Glomerular visceral epithelial cell (primary cell): ENCODE results near the gene PSMB8.
"Not testable (repeated sequence)": the region's sequence is repeated elsewhere in the genome, so short reads cannot be mapped to it uniquely, and the experiment has no call there.

Experiments
- DNase-seq: peaks from one replicate; pipeline ENCODE4 v3.0.0-alpha.2; 2016; ENCODE audit errors: extremely low spot score

PSMB8 gene

DNA sequence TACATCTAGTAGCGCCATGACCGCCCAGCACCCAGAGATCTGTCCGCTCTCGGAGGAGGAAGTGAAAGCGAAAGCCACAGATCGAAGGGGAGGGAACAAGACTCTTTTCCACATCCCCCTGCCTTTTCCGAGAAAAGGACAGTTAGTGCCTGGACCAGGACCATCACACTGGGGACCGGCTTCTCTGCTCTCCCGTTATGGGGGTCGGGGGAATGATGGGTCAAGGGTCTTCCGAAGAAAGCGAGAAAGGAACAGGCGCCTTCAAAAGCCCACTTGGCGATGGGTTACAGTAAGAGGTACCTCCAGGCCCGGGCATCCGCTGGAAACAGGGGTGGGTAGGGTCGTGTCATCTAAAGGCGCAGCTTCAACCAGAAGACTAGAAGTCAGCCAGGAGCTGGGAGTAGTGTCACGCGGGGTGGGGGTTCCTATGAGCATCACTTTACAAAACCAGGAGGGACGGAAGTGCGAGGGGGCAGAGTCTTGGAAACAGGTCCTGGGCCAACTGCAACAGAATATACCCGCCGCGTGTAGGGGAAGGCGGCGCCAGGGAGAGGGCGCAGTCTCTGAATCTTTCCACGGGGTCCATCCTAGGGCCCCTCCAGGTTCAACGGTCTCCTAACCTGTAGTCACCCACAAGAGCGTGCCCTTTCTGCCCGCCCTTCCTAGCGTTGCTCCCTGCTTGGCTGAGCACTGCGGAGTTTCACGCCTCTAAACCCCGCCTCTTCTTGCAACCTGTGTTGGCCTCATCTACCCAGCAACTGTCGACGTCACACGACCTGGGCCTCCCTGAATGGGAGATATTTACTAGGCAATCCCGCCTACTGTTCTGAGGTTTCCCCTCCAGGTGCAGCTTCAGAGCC lies at the start of gene PSMB8:
Gene PSMB8 (minus strand): TSS at position 69 of the 860 bp plus-strand sequence. CDS start 51 bp downstream, at position 18.
- peak; percentile 96 for DNase-seq

DNA sequence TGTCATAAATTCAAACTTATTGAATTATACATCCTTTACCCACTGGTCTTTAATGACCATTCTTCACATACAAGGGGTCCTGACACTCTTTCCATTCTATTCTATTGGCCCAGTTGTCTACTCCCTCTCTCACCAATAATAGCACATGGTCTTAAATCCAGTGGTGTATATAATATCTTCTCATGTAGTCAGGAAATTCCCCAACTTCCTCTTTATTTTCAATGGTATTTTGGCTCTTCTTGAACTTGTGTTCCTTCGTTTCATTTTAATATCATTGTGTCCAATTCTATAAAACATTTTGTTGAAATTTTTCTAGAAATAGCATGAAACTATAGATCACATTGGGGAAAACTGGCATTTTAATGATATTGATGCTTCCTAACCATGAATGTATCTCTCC lies 47.0 kb upstream of the PSMB8 start:
- DNase-seq, result no peak

DNA sequence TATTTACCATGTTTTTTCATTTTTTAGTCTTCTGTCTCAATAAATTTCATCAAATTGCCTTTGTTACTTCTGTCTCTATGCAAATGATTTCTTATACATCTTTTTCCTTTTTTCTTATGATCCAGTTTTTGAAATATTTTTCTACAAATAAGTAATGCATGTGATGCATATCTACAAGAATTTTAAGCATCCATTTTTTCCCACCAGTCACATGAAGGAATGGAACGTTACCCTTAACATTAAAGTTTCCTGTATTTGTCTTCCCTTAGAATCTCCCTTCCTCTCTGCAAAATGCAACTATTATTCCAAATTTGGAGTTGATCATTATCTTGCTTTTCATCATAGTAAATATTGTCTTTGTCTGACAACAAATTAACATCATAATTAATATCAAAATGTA lies 45.7 kb upstream of the PSMB8 start:
- no peak for DNase-seq

DNA sequence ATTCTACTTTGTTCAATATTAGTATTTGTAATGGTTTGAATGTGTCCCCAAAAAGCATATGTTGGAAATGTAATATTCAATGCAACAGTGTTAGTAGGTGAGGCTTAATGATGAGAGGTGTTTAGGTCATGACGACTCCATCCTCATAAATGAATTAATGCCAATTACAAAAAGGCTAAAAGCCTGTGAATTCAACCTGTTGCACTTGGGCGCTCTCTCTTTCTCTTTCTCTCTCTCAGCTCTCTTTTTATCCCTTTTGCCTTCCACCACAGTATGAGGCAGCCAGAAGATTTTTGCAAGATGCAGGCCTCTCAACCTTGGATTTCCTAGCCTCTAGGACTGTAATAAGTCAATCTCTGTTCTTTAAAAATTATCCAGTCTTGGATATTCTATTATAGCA lies 44.7 kb upstream of the PSMB8 start:
- no peak for DNase-seq

DNA sequence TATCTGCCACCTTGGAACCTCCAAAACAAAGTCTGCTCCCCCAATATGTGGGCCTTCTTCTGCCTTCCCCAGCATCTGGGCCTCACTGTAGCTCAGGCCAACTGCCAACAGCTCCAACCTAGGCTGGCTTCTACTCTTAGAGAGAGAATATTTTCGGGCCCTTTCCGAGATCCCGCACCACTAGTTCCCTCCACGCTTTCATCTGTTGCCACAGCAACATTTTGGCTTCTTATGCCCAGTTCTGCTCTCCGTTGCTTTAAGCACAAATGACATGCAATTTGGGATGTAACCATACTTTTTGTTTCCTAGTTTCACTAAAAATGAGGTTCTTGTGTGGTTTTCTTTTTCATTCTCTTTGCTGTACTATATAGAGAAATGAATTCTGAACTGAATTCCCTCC lies 43.8 kb upstream of the PSMB8 start:
- DNase-seq, result no peak

DNA sequence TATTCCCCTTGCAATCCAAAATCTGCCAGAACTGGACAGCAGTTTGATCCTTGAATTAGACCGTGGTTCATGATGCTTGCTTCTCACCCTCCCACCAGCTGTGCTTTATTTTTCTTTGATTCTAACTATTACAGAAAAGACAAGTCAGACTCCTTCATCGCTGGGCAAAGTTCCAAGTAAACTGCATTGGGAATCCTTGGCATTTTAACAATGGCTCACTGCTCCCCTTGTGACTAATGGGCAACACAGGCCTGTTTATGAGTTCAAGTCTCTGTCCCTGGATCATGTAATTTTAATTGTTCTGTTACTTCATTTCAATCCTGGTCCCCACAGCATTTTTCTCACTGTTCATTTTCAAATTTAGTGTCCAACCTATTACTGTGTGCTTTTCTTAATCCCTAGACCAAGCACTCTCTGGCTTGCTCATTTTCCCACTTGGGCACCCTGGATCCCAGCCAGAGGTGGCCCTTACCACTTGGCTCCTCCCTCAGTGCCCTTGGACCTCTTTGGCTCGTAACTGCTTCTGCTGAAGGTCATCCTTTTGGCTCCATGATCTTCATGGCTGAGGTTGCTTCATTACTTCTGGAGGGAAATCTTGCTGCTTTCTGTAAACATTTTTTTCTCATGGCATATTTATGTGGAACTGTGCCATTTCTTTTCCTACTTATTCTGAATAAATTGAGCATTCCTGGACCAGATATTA lies 43.0 kb upstream of the PSMB8 start:
- DNase-seq, result peak; percentile 77

DNA sequence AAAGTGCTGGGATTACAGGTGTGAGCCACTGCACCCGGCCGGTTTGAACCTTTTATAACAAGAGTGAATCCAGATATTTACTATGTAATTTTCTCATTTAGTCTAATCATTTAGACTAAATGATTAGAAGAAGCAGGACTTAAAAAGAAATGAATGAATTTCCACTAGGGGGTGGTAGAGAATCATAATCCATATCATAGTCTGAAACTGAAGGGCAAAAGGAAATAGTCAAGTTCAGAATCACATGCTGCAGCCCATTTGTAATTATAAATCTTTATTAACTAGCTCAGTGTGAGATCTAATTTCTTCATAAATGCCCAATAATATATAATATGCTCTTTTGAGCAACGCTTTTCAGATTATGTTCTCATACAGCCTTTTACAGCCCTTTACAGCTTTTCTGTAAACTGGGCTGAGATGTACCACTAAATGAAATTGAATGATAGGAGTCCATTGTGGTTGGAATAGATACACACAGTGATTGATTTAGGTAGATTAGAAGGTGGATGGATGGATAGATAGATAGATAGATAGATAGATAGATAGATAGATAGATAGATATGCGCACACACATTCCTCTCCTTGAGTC lies 41.9 kb upstream of the PSMB8 start:
- DNase-seq, result peak; percentile 66

DNA sequence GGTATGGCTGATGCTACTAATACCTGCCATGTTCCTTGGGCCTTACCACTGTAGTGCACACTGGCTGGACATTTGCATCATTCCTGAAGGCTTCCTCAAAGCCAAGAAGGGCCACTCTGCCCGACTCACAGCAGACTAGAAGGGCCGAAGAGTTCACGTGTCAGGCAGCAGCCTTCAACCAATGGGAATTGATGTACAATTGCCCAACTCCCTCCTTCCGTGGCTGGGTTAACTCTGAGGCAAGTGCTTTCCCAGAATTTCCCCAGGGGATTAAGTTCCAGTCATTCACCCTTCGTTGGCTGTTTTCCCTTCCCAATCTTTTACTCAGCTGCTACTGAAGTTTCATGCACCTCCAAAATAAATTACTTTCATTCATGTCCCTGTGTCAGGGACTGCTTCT lies 39.9 kb upstream of the PSMB8 start:
- DNase-seq, result no peak

DNA sequence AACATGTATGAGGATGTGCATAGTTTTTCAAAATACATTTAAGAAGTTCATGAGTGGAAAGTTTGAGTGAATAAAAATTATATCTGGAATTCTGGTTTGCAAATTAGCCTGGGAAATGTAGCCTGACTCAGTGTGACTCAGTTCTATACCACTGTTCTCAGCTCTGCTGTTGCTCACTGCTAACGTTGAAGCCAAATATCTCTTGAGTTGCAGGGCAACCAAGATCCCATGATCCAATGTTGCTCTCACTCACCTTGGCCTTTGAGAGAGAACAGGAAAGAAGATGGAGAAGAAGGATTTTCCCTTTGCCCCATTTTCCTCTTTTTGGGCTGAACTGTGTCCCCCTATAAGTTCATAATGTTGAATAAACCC lies 39.0 kb upstream of the PSMB8 start:
- DNase-seq, result no peak

DNA sequence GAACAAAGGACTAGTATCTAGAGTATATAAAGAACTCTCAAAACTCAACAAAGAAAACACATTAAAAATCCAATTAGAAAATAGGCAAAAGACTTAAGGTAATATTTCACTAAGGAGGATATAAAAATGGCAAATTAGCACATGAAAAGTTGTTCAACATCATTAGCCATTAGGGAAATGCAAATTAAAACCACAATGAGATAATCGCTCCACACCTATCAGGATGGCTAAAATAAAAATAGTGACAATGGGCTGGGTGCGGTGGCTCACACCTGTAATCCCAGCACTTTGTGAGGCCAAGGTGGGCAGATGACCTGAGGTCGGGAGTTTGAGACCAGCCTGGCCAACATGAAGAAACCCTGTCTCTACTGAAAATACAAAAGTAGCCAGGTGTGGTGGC lies 37.1 kb upstream of the PSMB8 start:
- not testable (repeated sequence) for DNase-seq

DNA sequence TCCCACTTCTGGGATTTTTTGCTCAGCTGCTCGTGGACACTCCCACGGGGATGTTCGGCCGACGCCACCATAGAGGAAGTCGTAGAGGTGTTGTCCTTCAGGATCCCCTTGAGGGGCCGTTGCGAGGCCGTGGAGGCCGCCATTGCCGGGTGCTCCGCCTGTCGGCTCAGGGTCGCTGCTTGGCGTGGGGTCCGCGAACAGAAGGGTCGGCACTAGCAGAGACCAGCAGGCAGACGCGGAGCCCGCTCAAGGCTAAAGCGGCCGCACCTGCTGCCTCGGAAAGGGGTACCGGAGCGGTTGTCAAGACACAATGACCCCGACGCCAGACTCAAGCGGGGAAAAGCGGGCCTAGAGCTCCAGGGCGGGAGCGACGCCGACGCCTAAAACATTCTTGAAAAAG lies 35.8 kb upstream of the PSMB8 start:
- no peak for DNase-seq

DNA sequence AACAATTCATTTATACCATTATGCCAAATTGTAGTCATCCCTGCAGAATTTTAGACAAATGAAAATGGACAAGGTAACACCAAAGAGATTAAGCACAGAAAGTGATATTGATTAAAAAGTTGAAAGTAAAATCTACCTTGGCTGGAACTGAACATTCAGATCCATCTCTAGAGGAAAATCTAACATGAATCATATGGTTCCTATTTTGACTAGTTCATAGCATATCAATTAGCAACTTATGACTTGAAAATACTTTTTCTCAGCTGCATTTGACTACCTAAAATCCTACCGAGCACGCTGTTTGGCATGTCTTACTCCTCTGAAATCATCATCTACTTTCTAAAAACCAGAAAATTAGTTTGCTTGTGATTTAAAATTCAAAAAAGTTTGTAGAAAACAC lies 32.8 kb upstream of the PSMB8 start:
- DNase-seq, result no peak

DNA sequence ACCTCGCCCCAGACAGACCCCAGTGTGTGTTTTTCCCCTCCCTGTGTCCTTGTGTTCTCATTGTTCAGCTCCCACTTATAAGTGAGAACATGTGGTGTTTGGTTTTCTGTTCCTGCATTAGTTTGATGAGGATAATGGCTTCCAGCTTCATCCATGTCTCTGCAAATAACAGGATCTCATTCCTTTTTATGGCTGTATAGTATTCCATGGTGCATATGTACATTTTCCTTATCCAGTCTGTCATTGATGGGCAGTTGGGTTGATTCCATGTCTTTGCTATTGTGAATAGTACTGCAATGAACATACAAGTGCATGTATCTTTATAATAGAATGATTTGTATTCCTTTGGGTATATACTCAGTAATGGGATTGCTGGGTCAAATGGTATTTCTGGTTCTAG lies 30.1 kb upstream of the PSMB8 start:
- DNase-seq, result not testable (repeated sequence)

DNA sequence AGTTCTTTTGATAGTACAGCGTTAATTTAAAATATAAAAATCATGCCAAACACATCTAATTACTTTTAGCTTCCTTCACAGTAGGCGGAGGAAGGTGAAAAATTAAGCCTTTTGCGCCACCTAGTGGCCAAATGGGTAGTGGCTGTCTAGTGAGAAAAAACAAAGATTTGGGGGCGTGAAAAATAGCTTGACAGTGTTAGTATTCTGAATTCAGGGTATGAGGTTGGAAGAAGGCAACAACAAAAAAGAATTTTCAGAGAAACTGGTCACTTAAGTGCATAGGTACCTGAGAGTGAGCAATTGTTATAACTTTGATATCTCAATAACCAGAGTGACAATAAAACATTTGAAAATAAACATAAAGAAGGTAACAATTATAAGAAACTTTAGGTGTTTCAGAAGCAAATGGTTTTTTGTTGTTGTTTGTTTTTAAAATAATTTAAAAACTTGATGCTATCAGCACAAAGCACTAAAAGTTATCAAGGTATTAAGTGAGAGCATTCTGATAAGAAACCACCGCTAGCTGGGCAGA lies 24.5 kb upstream of the PSMB8 start:
- peak; percentile 72 for DNase-seq

DNA sequence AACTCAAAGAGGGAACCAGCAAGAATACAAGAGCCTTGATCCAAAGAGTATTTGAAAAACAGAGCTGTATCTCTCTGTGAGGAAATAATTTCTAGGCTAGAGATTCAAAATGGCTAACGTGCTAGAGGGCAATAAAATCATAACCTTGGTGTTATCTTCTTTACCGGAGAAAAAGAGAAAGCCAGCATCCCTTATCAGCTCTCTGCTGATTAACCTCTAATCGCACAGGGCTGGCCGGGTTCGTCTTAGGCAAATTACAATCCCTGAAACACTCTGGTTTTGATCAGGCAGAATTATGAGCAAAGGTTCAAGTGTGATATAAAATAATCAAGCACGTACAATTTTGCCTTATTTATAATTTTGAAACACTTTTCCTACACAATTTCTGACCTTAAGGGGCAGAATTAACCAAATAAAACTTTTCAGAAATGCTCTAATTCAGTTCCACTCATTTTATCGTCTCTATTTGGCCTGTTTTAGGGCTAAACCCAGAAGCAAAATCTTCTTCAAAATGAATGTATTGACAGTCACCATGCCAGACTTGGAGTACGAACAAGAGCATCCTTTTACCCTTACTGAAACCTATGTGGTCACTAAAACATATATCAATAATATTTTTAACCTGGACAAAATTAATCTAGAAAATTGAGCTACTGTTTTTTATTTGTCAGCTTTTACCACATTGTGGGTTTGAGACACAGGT lies 23.9 kb upstream of the PSMB8 start:
- DNase-seq, result no peak

DNA sequence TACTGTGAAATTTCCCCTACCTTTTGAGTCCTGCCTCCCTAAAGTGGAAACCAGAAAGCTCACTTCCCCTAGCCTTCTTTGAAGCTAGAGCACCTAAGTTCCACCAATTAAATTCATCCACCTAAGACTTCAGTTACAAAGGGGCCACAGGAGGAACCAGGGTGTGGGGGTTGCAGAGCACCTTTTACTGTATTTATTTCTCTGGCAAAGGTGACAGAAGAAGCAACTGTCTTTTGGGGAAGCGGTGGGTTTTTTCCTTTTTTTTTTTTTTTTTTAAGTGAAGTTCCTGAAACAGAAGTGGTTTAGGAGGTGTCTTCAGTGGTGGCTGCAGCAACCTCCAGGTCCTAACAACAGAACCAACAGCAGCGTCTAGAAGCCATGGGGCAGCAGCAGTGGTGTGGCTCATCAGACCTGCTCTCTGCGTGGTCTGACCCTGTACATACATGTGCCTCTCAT lies 23.2 kb upstream of the PSMB8 start:
- no peak for DNase-seq

DNA sequence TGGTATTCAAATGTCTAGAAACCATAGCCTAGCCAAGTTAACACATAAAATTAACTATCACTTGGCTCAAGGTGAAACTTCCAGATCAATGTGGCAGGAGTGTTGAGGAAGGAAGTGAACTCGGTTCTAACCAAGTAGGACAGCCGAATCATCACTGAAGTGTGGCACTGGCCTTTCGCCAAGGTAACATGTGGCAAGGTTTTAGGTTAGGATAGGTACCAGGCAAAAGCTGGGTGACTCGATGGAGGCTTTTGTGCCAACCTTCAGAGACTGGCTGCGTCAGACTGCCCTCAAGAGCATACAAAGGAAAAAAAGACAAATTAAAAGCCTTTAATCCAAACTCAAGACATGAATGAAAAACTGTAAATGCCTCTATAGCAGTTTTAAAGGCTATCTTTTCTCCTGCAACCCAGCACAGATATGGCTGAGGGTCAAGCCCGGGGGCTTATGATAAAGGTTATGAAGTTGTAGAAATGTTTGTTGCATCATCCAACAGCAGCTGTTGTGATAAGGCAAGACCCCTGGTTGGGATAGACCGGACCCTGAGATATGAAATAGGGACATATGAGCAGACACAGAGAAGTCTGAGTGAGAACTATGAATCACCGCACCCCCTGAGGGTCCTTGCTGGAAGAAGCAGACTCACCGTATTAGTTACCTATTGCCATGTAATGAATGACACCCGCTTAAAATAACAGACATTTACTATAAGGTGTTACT lies 22.0 kb upstream of the PSMB8 start:
- DNase-seq, result no peak

DNA sequence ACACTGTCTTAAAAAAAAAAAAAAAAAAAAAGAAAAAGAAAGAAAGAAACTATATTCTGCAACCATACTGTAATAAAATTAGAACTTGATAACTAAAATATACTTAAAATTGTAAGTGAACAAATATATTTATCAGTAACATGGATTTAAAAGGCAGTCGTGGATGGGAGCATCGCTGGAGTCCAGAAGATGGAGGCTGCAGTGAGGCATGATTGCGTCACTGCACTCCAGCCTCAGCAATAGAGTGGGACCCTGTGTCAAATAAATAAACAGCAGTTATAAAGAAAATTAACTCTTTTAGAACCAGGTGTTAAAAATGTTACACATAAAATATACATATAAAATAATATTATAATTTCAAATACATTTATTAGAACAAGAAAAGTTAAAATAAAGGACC lies 18.9 kb upstream of the PSMB8 start:
- DNase-seq, result no peak

DNA sequence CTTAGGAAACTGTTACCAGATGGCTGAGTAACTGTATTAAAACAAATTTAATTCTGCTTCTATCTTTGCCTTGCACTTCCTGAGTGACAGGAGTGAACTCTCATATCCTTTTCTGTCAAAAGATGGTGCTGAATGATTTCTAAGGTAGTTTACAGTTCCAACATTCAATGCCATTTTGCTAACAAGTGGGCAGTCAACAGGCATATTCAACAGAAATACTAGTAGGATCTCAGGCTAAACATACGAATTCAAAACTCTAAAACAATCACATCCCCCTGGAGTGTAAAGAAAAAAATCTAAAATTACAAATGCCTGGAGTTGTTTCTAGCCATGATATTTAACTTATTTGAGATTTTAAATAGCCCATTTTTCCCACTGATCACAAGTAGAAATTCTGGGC lies 16.8 kb upstream of the PSMB8 start:
- no peak for DNase-seq

DNA sequence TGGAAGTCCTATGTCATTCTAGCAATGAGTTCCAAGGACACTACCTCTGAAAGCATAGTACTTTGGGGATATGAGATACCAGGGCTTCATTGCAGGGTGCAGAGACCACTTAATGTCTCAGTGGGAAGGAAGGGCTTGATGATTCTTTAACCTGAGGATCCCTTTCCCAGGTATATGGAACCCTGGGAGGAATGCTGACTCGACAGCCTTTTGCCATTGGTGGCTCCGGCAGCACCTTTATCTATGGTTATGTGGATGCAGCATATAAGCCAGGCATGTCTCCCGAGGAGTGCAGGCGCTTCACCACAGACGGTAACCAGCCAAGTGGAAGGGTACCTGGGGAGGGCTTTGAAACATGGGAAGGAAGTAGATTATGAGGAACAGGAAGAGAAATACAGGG lies 14.3 kb upstream of the PSMB8 start:
- DNase-seq, result no peak

DNA sequence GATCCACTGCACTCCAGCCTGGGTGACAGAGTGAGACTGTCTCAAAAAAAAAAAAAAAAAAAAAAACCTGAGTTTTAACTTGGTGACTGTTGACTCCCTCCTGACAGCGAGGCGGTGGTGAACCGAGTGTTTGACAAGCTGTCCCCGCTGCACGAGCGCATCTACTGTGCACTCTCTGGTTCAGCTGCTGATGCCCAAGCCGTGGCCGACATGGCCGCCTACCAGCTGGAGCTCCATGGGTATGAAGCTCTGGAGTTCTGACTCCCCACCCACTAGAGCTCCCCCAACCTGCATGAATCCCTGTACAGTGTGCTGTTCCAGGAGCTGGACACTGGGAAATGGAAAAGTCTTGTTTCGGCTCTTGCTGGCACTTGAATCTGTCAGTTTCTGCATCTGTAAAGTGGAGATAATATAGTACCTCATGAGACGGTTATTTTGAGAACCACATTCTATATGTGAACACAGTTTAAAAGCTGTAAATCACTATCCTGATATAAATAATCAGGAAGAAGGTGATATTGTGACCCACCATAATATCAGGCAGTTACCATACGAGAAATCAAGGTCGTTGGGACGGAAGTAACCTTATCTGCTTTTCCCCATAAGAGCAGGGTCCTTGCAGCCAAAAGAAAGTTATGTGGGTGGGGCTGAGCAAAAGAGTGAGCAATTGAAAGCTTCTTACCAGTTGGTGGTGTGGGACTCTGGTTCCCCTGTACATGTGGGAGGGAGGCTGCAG lies 13.5 kb upstream of the PSMB8 start:
- no peak for DNase-seq
